Stimulated activated CD4-positive, alpha-beta T cell treated with anti-CD3 and anti-CD28 coated beads, Interleukin-4, amount 100 ng/mL, for 1 hour (primary cell): Measurements from ENCODE around the gene ORMDL2.
"Not testable (repeated sequence)": the region's sequence is repeated elsewhere in the genome, so short reads cannot be mapped to it uniquely, and the experiment has no call there.

Source experiments
- DNase-seq: peaks from one replicate; pipeline ENCODE4 v3.0.0-alpha.2; 2020

ORMDL2 gene

GRCh38 chr12:55861871-55862270 lies 44.0 kb downstream of the ORMDL2 start:
- no peak for DNase-seq

GRCh38 chr12:55862286-55862685 lies 44.4 kb downstream of the ORMDL2 start:
- no peak for DNase-seq

GRCh38 chr12:55862931-55863330 lies 45.1 kb downstream of the ORMDL2 start:
- DNase-seq = not testable (repeated sequence)

DNA sequence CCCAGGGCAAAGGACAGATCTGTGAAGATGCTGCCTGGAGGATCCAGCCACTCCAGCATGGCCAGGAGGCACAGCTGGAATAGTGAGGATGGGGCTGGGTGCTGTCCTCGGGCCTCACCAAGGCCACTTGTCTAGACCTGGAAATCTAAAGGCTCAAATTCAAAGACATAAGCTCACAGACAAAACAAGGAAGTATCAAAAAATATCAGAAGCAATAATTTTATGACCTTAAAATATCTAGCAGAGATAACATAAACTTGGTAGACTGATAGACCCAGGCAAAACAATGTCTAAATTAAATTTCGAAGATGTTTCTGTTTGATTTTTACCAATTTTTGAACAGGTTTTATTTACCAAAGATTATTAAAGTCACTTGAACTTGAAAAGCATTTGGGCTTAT lies 47.5 kb downstream of the ORMDL2 start:
- DNase-seq = no peak

DNA sequence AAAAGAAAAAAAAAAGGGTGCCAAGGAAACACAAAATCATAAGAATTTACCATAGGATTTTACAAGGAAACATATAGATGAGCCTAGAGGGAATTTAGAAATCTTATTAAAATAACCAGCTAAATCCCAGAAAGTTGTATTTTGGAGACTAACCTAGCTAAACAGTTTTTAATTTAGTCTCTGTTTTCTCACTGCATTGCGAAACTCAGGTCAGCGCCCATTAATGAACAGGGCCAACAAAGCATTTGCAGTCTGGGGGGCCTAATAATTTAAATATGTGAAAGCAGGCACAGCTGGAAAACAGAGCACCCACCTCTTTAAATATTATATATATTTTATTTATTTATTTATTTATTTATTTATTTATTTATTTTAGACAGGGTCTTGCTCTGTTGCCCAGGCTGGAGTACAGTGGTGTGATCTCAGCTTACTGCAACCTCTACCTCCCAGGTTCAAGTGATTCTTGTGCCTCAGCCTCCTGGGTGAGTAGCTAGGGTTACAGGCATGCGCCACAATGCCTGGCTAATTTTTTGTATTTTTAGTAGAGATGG lies 48.7 kb downstream of the ORMDL2 start:
- not testable (repeated sequence) for DNase-seq
